Colonic mucosa (tissue), 4 donors: ENCODE data around the gene TNRC6B. TPM values are rescaled to one million over a fixed set of nuclear protein-coding genes. Genes with fewer than 3 reads are reported as not detected.

Experiments used
- DNase-seq: peaks from one replicate; pipeline ENCODE4 v3.0.0-alpha.2; 2020
- H3K27ac ChIP-seq: fragments of 200-600 bp; one replicate; pipeline ENCODE4 v1.8.0; 2021
- H3K27me3 ChIP-seq: fragments of 200-600 bp; one replicate; pipeline ENCODE4 v1.8.0; 2021
- H3K36me3 ChIP-seq: fragments of 200-600 bp; one replicate; pipeline ENCODE4 v1.8.0; 2021
- H3K4me1 ChIP-seq: fragments of 200-600 bp; one replicate; pipeline ENCODE4 v1.8.0; 2021; ENCODE audit warnings: mild to moderate bottlenecking
- H3K4me3 ChIP-seq: fragments of 200-600 bp; one replicate; pipeline ENCODE4 v1.8.0; 2021
- H3K9ac ChIP-seq, 2 donors: one replicate each; pipeline ENCODE4 v1.7.0; 2013; ENCODE audit warnings: control low read depth in 2 of 2, low read depth in 2 of 2, low read length in 2 of 2
- H3K9me3 ChIP-seq: fragments of 200-600 bp; one replicate; pipeline ENCODE4 v1.8.0; 2021
- CTCF ChIP-seq: fragments of 200-600 bp; IDR thresholded peaks from one replicate; pipeline ENCODE4 v1.8.0; 2022; ENCODE audit warnings: antibody characterized with exemption, mild to moderate bottlenecking
- intact Hi-C: fragments of 100-400 bp; cut with DNase I; formaldehyde crosslinking; loops from one replicate; pipeline ENCODE4 v1.14.1; 2022
- total RNA-seq, 2 donors: library from RNA; stranded (reverse); fragmentation: NEBNext Ultra II Directional in 1 of 2; extraction: Animal tissue kit (Norgen Biotek cat#: 25700) in 1 of 2; gene quantifications; one replicate each; pipeline ENCODE4 v1.2.1, GENCODE V29; 2021
- donor health status: healthy.
- donor health status: DM: no; HTN: no; CAD: no.
- donor health status: DM: no; HTN: no; CAD: no.

TNRC6B gene
- total RNA-seq, 2 donors from 2014 or later: 38.7 to 47.4 TPM

DNA sequence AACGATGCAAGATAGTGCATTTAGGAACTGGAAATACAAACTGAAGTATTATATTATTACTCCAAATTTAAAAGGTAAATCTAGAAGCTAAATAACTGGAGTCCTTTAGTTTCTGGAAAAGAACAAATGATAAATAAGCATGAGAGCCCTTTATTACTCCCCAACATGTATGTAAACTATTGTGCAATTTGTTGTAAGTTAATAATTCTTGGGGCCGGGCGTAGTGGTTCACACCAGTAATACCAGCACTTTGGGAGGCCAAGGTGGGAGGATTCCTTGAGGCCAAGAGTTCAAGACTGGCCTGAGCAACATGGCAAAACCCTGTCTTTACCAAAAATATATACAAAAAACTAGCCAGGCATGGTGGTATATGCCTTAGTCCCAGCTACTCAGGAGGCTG is 203.7 kb downstream of the TNRC6B start:
- intact Hi-C loops: no loop called here
- Histone ChIP-seq H3K27ac (no peak overlapping the region), H3K9me3 (no peaks in the 10 kb centered on the region), H3K9ac (no peak overlapping the region), H3K36me3 (no peaks in the 10 kb centered on the region), H3K4me3 (no peak overlapping the region), H3K27me3 (no peaks in the 10 kb centered on the region), H3K4me1 (peaks cover 6% of the 10 kb centered on the region)
- TF ChIP-seq CTCF: no peak
- no peak for DNase-seq

DNA sequence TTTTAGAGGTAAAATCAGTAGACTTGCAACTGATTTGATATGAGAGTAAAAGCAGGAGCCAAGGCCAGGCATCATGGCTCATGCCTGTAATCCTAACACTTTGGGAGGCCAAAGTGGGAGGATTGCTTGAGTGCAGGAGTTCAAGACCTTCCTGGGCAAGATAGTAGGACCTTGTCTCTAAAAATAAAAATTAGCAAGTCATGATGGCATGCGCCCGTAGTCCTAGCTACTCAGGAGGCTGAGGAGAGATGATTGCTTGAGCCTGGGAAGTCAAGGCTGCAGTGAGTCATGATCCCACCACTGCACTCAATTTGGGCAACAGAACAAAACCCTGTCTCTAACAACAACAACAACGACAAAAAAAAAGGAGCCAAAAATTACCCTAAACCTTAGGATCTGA is 206.2 kb downstream of the TNRC6B start:
- Histone ChIP-seq H3K36me3 (no peaks in the 10 kb centered on the region), H3K4me3 (no peak overlapping the region), H3K27me3 (no peaks in the 10 kb centered on the region), H3K27ac (no peak overlapping the region), H3K4me1 (peaks cover 6% of the 10 kb centered on the region), H3K9ac (no peak overlapping the region), H3K9me3 (no peaks in the 10 kb centered on the region)
- no peak for DNase-seq
- no peak for TF ChIP-seq CTCF
- intact Hi-C loops: no loop called here

GRCh38 chr22:40385036-40385782 is 207.5 kb downstream of the TNRC6B start:
- no peak overlapping the region for H3K4me3 ChIP-seq
- no peaks in the 10 kb centered on the region for H3K36me3 ChIP-seq
- DNase-seq: no peak
- no peaks in the 10 kb centered on the region for H3K9me3 ChIP-seq
- no peak for TF ChIP-seq CTCF
- peak overlapping the region; percentile 72 for H3K27ac ChIP-seq
- peaks cover 6% of the 10 kb centered on the region for H3K4me1 ChIP-seq
- peak overlapping the region in 1 of 2 donors; percentile 19 for H3K9ac ChIP-seq
- no peaks in the 10 kb centered on the region for H3K27me3 ChIP-seq
- intact Hi-C loops: no loop called here

Other genes starting within 250 kb of the TNRC6B start
- gene TMA7B, start 217.5 kb upstream of the TNRC6B start, total RNA-seq: under 1 TPM in 1 of 2 donors, not detected in 1; 0.20 TPM
- 10 to 100 TPM; 38.3 to 40.6 TPM for gene FAM83F, start 183.0 kb upstream of the TNRC6B start, total RNA-seq
- 10 to 100 TPM; 26.4 to 47.0 TPM for gene ADSL, start 168.6 kb downstream of the TNRC6B start, total RNA-seq
- 100 to 1,000 TPM; 108 to 146 TPM for gene SGSM3, start 192.7 kb downstream of the TNRC6B start, total RNA-seq